Neutrophil (primary cell): ENCODE measurements around the gene C4B.
"Not testable (repeated sequence)": the region's sequence is repeated elsewhere in the genome, so short reads cannot be mapped to it uniquely, and the experiment has no call there.

Experiments
- H3K27ac ChIP-seq: fragments of 200-600 bp; sonication (generic); 2 replicates; pipeline ENCODE4 v1.5.1; 2016; ENCODE audit warnings: mild to moderate bottlenecking, moderate library complexity
- H3K27me3 ChIP-seq: fragments of 200-600 bp; sonication (generic); 2 replicates; pipeline ENCODE4 v1.6.0; 2016; ENCODE audit warnings: mild to moderate bottlenecking
- H3K36me3 ChIP-seq: fragments of 200-600 bp; sonication (generic); 2 replicates; pipeline ENCODE4 v1.5.1; 2017
- H3K4me1 ChIP-seq, 2 experiments: fragments of 200-600 bp in 1 of 2; sonication (generic) in 1 of 2; 1 replicate in 1 of 2; 2 replicates in 1 of 2; pipeline versions ENCODE4 v1.5.1 to v1.6.1; 2013 to 2016; ENCODE audit warnings: low read depth in 1 of 2, low read length in 1 of 2, mild to moderate bottlenecking in 1 of 2, moderate library complexity in 1 of 2; ENCODE audit not compliant: control insufficient read depth in 1 of 2, insufficient read depth in 1 of 2
- H3K4me3 ChIP-seq, 2 experiments: fragments of 200-600 bp in 1 of 2; sonication (generic) in 1 of 2; 1 replicate in 1 of 2; 2 replicates in 1 of 2; pipeline ENCODE4 v1.5.1; 2013 to 2016; ENCODE audit warnings: low read depth in 1 of 2, low read length in 1 of 2, mild to moderate bottlenecking in 1 of 2, moderate library complexity in 1 of 2
- H3K9me3 ChIP-seq: fragments of 200-600 bp; sonication (generic); 2 replicates; pipeline ENCODE4 v1.5.1; 2016
- TF ChIP-seq, protein P1 (sequence below): fragments of 200-600 bp; sonication (generic); IDR thresholded peaks from 2 replicates; pipeline ENCODE4 v1.5.1; 2016; ENCODE audit warnings: antibody characterized with exemption

Gene C4B

DNA sequence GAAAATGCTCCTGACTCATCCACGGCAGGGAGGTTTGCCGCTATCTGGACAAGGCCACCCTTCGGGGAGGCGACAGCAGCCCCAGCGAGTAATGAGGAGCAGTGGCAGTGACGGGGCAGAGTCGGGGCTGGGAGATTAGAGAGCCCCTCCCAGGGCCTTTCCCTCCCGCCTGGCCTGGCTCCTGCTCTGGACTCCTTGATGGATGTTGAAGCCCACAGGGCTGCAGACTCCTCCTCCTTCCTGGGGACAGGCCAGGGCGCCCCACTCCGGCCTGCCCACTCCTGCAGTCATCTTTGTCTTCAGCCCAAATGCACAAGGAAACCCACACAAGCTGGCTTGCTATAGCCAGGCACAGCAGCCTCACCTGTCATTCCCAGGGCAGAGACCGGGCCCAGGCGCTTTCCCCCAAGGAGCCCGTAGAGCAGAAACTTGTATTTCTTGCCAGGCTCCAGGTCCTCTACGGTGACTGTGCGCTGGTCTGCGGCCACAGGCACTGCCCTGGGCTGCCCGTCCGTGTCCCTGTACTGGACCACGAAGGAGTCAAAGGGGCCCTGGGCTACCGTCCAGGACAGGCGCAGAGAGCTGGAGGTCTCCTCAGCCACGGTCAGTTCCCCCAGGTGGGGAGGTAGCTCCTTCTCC, 31.3 kb downstream of the C4B start:
- TF ChIP-seq, protein P1, sequence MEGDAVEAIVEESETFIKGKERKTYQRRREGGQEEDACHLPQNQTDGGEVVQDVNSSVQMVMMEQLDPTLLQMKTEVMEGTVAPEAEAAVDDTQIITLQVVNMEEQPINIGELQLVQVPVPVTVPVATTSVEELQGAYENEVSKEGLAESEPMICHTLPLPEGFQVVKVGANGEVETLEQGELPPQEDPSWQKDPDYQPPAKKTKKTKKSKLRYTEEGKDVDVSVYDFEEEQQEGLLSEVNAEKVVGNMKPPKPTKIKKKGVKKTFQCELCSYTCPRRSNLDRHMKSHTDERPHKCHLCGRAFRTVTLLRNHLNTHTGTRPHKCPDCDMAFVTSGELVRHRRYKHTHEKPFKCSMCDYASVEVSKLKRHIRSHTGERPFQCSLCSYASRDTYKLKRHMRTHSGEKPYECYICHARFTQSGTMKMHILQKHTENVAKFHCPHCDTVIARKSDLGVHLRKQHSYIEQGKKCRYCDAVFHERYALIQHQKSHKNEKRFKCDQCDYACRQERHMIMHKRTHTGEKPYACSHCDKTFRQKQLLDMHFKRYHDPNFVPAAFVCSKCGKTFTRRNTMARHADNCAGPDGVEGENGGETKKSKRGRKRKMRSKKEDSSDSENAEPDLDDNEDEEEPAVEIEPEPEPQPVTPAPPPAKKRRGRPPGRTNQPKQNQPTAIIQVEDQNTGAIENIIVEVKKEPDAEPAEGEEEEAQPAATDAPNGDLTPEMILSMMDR = no peak
- H3K36me3 ChIP-seq = no peaks in the 10 kb centered on the region
- H3K4me1 ChIP-seq = no peaks in the 10 kb centered on the region
- H3K4me3 ChIP-seq = no peak overlapping the region
- H3K27ac ChIP-seq = no peak overlapping the region
- no peaks in the 10 kb centered on the region for H3K27me3 ChIP-seq
- no peaks in the 10 kb centered on the region for H3K9me3 ChIP-seq

DNA sequence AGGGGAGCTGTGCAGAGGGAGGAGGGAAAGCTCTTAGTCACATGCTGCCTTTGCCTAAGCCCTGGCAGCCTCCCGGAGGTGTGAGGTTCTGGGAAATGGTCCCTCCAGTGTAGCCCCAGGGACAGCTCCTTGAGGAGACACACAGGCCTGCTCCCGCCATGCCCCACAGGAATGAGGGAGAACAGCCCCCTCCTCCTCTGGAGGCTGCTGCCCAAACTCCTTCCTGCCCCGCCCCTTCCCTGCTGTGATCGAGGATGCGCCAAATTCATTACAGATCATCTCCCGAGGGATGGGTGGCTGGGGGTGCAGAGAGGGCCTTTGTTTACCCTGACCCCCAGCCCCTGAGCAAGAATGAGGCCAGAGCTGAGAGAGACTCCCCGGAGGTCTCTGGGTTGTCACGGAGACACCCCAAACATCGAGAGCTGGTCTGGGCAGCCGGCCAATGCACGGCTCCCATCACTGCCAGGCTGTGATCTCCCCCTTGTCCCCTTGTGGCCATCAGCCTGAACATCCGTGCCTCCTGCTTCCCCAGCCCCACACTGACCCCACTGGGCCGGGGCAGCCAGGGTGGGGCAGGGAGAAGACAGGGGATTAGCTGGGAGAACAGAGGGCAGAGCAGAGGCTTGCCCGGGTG, 32.0 kb downstream of the C4B start:
- Histone ChIP-seq H3K36me3 (no peaks in the 10 kb centered on the region), H3K4me1 (no peaks in the 10 kb centered on the region), H3K9me3 (no peaks in the 10 kb centered on the region), H3K4me3 (no peak overlapping the region), H3K27ac (no peak overlapping the region), H3K27me3 (no peaks in the 10 kb centered on the region)
- TF ChIP-seq, protein P1 = no peak

DNA sequence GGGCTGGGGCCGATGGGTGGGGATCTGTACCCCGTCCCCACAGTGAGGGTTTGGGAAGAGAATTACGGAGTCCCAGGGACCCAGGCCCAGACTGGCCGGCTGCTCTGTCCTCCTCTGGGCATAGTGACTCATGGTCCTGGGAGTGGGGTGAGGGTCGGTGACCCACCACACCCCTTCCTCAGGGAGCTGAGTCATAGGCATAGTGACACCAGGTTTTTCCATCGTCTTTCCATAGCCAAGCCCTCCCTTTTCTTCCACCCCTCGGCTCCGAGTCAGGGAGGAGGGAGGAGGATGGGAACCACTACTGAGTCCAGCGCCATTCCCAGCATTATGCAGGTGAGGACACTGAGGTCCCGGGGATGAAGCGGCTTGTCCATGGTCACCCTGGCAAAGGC, 32.5 kb downstream of the C4B start:
- no peak overlapping the region for H3K27ac ChIP-seq
- TF ChIP-seq, protein P1 = no peak

DNA sequence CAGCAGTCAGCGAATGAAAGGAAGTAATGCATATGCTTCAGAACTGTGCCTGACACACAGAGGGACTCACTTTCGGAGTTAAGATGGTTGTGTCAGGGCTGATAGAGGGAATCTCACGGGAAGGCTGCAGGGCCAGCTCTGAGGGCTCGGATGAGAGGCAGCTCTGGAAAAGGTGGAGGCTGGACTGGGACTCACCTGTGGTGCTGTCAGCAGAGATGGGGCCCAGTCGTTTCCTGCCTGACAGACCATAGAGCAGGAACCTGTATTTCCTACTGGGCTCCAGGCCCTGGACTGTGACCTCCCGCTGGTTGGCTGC, 32.9 kb downstream of the C4B start:
- Histone ChIP-seq H3K9me3 (no peaks in the 10 kb centered on the region), H3K27me3 (no peaks in the 10 kb centered on the region), H3K4me1 (no peaks in the 10 kb centered on the region), H3K27ac (no peak overlapping the region), H3K36me3 (no peaks in the 10 kb centered on the region), H3K4me3 (no peak overlapping the region)
- TF ChIP-seq, protein P1 = no peak

More for the DNA sequence above, 32.5 kb downstream of the C4B start:
- Histone ChIP-seq H3K9me3 (no peaks in the 10 kb centered on the region), H3K4me3 (no peak overlapping the region), H3K4me1 (no peaks in the 10 kb centered on the region), H3K36me3 (no peaks in the 10 kb centered on the region), H3K27me3 (no peaks in the 10 kb centered on the region)

DNA sequence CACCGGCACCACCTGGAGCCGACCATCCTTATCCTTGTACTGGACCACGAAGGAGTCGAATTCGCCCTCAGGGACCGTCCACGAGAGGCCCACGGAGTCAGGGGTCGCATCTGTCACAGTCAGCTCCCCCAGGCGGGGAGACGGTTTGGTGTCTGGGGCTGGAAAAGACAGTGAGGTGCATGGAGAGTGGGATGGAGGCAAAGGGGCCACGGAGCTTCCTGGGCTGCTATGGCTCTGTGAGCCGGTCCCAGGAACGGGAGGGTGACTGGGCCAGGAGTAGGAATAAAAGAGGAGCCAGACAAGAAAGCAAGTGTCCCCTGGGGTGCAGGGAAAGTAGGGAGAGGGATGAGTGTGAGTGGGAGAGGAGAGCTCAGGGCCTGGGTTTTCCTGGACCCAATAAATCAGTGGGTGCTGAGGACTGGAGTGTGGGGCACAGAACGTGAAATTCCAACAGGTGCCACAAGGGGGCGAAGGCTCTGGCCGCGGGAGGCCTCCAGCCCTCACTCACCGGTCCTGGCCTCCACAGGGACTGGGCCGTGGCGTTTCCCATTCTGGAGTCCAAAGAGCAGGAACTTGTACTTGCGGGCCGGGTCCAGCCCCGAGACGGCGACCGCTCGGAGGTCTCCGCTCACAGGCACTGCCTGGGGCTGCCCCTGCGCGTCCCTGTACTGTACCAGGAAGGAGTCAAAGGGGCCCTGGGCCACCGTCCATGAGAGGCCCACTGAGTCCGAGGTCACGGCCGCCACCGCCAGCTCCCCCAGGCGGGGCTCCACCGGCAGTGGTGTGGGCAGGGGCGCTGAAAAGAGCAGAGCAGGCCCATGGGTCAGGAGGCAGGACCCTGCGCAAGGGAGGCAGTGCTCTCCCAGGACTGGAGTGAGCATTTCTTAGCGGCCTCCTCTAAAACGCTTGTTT, 33.5 kb downstream of the C4B start:
- Histone ChIP-seq H3K27me3 (no peaks in the 10 kb centered on the region), H3K27ac (no peak overlapping the region), H3K4me3 (no peak overlapping the region), H3K4me1 (no peaks in the 10 kb centered on the region), H3K36me3 (no peaks in the 10 kb centered on the region), H3K9me3 (no peaks in the 10 kb centered on the region)
- TF ChIP-seq, protein P1 = peak; percentile 75

DNA sequence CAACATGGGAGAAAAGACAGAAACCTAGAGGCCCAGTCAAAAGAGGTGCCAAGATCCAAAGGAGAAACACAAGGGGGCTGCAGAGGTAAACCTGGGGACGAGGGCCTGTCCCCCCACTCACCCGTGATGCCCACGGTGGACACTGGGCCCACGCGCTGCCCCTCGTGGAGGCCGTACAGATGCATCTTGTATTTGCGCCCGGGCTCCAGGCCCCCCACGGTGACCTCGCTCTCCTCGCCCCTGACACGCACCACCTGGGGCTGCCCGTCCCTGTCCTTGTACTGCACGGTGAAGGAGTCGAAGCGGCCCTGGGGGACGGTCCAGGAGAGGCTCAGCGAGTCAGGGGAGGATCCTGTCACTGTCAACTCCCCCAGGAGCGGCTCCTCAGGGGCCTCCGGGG, 34.6 kb downstream of the C4B start:
- H3K36me3 ChIP-seq, H3K4me3 ChIP-seq, H3K4me1 ChIP-seq, H3K27ac ChIP-seq, H3K9me3 ChIP-seq, H3K27me3 ChIP-seq: not testable (repeated sequence)

DNA sequence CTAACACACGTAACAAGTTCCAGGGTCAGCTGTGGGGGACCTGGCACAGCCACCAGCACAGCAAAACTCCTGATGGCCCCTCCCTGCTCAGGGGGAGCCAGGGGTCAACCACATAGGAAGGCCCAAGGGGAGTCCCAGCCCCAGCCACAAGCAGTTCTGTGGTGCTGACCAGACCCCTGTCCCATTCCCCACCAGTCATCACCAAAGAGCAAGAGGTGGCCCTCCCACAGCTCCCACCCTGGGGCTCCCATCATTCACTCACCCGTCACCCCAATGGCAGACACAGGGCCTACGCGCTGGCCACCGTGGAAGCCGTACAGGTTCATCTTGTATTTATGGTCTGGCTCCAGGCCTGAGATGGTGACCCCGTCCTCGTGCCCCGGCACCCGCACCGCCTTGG, 35.1 kb downstream of the C4B start:
- H3K4me1 ChIP-seq, H3K9me3 ChIP-seq, H3K27me3 ChIP-seq, H3K4me3 ChIP-seq, H3K27ac ChIP-seq, H3K36me3 ChIP-seq: not testable (repeated sequence)
